Type B pancreatic cell (in vitro differentiated cells): ENCODE measurements around the gene HYAL2. TPM values are rescaled to one million over a fixed set of nuclear protein-coding genes. Genes with fewer than 3 reads are reported as not detected.

Experiments
- DNase-seq: peaks from one replicate; pipeline ENCODE4 v3.0.0; 2021; ENCODE audit warnings: mixed read lengths; ENCODE audit not compliant: unreplicated experiment; ENCODE audit errors: extremely low spot score
- H3K27ac Mint-ChIP-seq: 2 replicates; pipeline ENCODE4 v1.8.0; 2021; ENCODE audit warnings: mild to moderate bottlenecking, mixed read lengths
- H3K27me3 Mint-ChIP-seq: 2 replicates; pipeline ENCODE4 v1.8.0; 2021; ENCODE audit warnings: mixed read lengths
- H3K36me3 Mint-ChIP-seq: 2 replicates; pipeline ENCODE4 v1.8.0; 2021; ENCODE audit warnings: mixed read lengths
- H3K4me1 Mint-ChIP-seq: one replicate; pipeline ENCODE4 v1.8.0; 2021; ENCODE audit warnings: mixed read lengths; ENCODE audit not compliant: unreplicated experiment
- H3K4me3 Mint-ChIP-seq: 2 replicates; pipeline ENCODE4 v1.8.0; 2021; ENCODE audit warnings: mild to moderate bottlenecking, mixed read lengths
- H3K9me3 Mint-ChIP-seq: 2 replicates; pipeline ENCODE4 v1.8.0; 2021; ENCODE audit warnings: mixed read lengths
- total RNA-seq: library from RNA; stranded (reverse); gene quantifications from 2 replicates; pipeline ENCODE4 v1.2.1, GENCODE V29; 2021; ENCODE audit warnings: low replicate concordance
- TF ChIP-seq, protein P1 (sequence below): fragments of 200-600 bp; sonication (generic); conservative IDR thresholded peaks from 2 replicates; pipeline ENCODE4 v1.5.0; 2021; ENCODE audit warnings: antibody characterized with exemption, mild to moderate bottlenecking

Gene HYAL2
- total RNA-seq, 1 donor from 2014 or later: 52.5 TPM

DNA sequence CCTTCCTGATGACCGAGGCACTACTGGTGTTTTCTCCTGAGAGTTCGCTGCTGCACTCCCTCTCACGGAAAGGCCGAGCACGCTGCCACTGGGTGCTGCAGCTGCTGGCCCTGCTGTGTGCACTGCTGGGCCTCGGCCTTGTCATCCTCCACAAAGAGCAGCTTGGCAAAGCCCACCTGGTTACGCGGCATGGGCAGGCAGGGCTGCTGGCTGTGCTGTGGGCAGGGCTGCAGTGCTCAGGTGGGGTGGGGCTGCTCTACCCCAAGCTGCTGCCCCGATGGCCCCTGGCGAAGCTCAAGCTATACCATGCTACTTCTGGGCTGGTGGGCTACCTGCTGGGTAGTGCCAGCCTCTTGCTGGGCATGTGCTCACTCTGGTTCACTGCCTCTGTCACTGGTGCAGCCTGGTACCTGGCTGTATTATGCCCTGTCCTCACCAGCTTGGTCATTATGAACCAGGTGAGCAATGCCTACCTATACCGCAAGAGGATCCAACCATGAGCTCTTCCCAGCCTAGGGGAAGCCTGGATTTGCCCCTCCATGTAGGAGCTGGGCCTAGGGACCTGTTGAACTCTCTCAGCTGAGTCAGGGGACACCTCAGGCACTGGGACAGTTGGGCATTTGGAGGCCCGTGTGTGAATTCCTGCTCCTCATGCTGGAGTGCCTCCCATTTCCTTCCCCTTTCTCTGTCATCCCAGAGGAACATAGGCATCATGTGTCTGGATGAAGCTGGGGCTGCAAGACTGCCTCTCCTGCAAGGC is 30.9 kb upstream of the HYAL2 start:
- Mint-ChIP-seq H3K4me3 (peak overlapping the region; percentile 31), H3K9me3 (no peaks in the 10 kb centered on the region), H3K27me3 (no peaks in the 10 kb centered on the region), H3K36me3 (no peaks in the 10 kb centered on the region), H3K27ac (no peak overlapping the region), H3K4me1 (peaks cover 38% of the 10 kb centered on the region)
- DNase-seq: no peak
- TF ChIP-seq, protein P1, sequence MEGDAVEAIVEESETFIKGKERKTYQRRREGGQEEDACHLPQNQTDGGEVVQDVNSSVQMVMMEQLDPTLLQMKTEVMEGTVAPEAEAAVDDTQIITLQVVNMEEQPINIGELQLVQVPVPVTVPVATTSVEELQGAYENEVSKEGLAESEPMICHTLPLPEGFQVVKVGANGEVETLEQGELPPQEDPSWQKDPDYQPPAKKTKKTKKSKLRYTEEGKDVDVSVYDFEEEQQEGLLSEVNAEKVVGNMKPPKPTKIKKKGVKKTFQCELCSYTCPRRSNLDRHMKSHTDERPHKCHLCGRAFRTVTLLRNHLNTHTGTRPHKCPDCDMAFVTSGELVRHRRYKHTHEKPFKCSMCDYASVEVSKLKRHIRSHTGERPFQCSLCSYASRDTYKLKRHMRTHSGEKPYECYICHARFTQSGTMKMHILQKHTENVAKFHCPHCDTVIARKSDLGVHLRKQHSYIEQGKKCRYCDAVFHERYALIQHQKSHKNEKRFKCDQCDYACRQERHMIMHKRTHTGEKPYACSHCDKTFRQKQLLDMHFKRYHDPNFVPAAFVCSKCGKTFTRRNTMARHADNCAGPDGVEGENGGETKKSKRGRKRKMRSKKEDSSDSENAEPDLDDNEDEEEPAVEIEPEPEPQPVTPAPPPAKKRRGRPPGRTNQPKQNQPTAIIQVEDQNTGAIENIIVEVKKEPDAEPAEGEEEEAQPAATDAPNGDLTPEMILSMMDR: no peak

DNA sequence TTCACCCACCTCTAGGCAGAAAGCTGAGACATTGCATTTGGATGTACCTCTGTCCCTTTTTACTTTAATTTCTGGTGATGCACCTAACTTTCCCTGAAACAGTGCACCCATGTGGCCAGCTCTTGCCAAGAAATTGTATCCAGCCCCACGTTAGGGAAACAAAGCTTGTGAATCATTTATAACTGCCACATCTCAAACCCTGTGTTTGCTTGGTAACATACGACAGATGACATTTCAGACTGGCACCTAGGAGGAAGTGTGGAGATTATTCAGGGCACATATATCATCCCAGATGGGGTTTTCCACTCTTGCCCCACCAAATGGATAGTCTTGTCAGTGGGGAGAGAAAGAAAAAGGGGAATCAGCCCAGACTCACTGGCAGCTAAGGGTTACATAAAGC is 30.2 kb upstream of the HYAL2 start:
- no peaks in the 10 kb centered on the region for H3K36me3 Mint-ChIP-seq
- peaks cover 33% of the 10 kb centered on the region for H3K4me1 Mint-ChIP-seq
- DNase-seq: no peak
- TF ChIP-seq, protein P1: peak; percentile 25
- H3K27me3 Mint-ChIP-seq: no peaks in the 10 kb centered on the region
- peak overlapping the region; percentile 65 for H3K4me3 Mint-ChIP-seq
- H3K9me3 Mint-ChIP-seq: no peaks in the 10 kb centered on the region
- no peak overlapping the region for H3K27ac Mint-ChIP-seq

DNA sequence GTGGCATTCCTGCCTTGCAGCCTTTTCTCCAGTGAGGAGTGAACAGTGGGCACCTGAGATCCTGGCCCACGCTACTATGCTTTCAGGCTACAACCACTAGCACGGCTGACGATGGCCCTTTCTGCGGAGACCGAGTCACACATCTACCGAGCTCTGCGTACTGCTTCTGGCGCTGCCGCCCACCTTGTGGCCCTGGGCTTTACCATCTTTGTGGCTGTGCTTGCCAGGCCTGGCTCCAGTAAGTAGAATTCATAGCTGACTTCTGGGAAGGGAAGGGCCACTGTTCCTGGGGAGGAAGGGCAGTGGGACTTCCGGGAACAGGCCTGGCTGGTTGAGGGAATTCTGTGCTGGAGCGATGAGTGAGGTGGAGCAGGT is 28.8 kb upstream of the HYAL2 start:
- TF ChIP-seq, protein P1: no peak
- DNase-seq: no peak
- no peaks in the 10 kb centered on the region for H3K9me3 Mint-ChIP-seq
- H3K27ac Mint-ChIP-seq: peak overlapping the region; percentile 96
- no peaks in the 10 kb centered on the region for H3K27me3 Mint-ChIP-seq
- H3K36me3 Mint-ChIP-seq: no peaks in the 10 kb centered on the region
- peaks cover 25% of the 10 kb centered on the region for H3K4me1 Mint-ChIP-seq
- peak overlapping the region; percentile 97 for H3K4me3 Mint-ChIP-seq

DNA sequence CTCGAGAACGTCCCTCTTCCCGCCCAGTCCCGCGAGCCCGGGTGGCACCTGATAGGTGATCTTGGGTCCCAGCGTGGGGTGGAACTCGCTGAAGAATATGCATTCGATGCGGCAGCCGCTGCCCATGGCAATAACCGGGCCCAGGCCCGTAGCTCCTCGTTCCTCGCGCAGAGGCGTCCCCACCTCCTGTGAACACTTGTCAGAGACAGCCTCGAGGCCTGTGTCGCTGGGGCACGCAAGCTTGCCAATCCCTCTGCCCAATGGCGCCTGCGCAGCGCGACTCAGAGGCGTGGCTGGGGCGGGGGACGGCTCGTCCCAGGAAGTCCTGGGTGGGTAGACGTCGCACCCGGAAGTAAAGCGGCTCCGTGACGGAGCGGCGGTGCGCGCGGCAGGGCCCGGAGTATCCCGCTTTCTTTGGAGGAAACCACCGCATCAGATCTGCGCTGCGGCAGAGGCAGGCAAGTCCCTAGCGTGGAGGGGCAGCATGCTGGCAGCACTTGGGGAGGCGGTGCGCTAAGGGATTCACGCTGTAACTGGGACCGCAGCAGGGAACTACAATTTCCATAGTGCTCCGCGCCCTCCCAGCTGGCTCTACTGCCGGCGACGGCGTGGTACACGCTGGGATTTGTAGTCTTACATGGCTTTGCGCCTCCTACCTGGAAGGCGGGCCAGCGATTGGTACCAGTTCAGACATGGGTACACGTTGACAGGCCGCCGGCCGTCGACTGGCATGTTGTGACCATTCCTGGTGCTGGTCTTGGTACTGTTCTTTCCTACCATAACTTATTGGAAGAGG is 28.2 kb upstream of the HYAL2 start, which contains the start of the genes CYB561D2 and NPRL2:
Gene CYB561D2 (plus strand): TSS at position 336 of the 796 bp plus-strand sequence. CDS start 572 bp downstream, outside the sequence.
Gene NPRL2 (minus strand): TSS at position 249 of the 796 bp plus-strand sequence. CDS start 123 bp downstream, at position 126.
- H3K9me3 Mint-ChIP-seq: no peaks in the 10 kb centered on the region
- peak within 1 kb of the TSS; percentile 96 for H3K27ac Mint-ChIP-seq
- peaks cover 28% of the 10 kb centered on the region for H3K4me1 Mint-ChIP-seq
- no peaks in the 10 kb centered on the region for H3K36me3 Mint-ChIP-seq
- DNase-seq: peak; percentile 95
- peak within 1 kb of the TSS; percentile 97 for H3K4me3 Mint-ChIP-seq
- H3K27me3 Mint-ChIP-seq: peaks cover 3% of the 10 kb centered on the region
- TF ChIP-seq, protein P1: no peak

DNA sequence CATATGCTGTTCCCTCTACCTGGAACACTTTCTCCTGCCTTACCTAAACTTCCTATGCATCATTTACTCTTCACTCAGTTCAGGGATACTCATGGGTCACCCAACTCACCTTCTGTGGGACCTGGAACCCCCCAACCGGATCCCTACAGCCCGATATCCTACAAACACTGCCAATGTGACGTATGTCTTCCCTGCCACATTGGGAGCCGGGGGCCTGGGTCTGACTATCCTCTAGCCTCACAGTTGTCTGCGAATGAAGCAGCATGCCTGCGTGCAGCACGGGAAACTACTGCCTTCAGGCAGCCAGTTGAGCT is 27.6 kb upstream of the HYAL2 start:
- Mint-ChIP-seq H3K27me3 (peaks cover 7% of the 10 kb centered on the region), H3K4me1 (peaks cover 28% of the 10 kb centered on the region), H3K4me3 (peak overlapping the region; percentile 97), H3K36me3 (no peaks in the 10 kb centered on the region), H3K9me3 (no peaks in the 10 kb centered on the region), H3K27ac (peak overlapping the region; percentile 96)
- no peak for DNase-seq
- TF ChIP-seq, protein P1: no peak
